ENCODE measurements around the gene ACSS1. TPM values are rescaled to one million over a fixed set of nuclear protein-coding genes. Genes with fewer than 3 reads are reported as not detected.

The ACSS1 gene
- total and polyA plus RNA-seq, 2 experiments from 2014 or later: 1.3 to 4.1 TPM

DNA sequence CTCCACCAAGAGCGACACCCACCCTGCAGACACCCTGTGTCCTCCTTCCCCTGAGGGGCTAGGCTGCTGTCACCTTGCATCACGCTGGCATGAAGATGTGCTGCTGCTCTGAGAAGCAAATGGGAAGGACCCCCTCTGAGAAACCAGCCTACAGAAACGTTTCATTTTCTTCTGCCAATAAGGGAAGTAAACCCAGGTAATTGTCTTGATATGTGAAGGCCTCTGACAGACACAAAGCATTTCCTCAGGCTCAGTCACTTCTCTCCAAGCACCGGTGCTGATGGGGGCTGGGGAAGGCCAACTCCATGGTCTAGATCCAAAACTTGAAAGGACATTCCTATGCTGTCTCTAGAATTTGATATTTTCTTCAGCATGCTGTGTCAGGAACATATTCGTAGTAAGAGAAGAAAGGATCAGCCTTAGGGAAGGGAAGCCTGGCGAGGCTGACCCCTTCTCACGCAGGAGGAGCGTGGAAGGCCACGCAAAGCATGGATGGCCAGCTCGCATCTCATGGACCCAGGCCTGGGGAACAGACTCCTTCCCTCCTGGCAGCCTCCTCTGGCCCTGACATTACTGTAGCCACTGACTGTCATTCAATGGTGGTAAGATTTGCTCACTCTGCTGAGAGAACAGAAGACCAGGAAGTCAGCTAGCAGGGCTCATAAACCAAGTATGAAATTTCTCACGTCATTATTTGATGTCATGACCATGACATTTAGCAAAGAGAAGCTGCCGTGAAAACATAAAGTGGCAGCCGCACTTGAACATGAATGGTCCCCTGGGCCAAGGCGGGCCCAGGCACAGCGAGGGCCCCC lies 20.4 kb downstream of the ACSS1 start:
- H3K27ac ChIP-seq (ENCODE audit: low read depth): no peak overlapping the region
- H3K4me3 ChIP-seq: no peak overlapping the region
- TF ChIP-seq ZNF331 (CRISPR knock-in tag; IDR thresholded peaks at IDR 0.05; ENCODE audit: low read depth): no peak
- TF ChIP-seq, protein P1, sequence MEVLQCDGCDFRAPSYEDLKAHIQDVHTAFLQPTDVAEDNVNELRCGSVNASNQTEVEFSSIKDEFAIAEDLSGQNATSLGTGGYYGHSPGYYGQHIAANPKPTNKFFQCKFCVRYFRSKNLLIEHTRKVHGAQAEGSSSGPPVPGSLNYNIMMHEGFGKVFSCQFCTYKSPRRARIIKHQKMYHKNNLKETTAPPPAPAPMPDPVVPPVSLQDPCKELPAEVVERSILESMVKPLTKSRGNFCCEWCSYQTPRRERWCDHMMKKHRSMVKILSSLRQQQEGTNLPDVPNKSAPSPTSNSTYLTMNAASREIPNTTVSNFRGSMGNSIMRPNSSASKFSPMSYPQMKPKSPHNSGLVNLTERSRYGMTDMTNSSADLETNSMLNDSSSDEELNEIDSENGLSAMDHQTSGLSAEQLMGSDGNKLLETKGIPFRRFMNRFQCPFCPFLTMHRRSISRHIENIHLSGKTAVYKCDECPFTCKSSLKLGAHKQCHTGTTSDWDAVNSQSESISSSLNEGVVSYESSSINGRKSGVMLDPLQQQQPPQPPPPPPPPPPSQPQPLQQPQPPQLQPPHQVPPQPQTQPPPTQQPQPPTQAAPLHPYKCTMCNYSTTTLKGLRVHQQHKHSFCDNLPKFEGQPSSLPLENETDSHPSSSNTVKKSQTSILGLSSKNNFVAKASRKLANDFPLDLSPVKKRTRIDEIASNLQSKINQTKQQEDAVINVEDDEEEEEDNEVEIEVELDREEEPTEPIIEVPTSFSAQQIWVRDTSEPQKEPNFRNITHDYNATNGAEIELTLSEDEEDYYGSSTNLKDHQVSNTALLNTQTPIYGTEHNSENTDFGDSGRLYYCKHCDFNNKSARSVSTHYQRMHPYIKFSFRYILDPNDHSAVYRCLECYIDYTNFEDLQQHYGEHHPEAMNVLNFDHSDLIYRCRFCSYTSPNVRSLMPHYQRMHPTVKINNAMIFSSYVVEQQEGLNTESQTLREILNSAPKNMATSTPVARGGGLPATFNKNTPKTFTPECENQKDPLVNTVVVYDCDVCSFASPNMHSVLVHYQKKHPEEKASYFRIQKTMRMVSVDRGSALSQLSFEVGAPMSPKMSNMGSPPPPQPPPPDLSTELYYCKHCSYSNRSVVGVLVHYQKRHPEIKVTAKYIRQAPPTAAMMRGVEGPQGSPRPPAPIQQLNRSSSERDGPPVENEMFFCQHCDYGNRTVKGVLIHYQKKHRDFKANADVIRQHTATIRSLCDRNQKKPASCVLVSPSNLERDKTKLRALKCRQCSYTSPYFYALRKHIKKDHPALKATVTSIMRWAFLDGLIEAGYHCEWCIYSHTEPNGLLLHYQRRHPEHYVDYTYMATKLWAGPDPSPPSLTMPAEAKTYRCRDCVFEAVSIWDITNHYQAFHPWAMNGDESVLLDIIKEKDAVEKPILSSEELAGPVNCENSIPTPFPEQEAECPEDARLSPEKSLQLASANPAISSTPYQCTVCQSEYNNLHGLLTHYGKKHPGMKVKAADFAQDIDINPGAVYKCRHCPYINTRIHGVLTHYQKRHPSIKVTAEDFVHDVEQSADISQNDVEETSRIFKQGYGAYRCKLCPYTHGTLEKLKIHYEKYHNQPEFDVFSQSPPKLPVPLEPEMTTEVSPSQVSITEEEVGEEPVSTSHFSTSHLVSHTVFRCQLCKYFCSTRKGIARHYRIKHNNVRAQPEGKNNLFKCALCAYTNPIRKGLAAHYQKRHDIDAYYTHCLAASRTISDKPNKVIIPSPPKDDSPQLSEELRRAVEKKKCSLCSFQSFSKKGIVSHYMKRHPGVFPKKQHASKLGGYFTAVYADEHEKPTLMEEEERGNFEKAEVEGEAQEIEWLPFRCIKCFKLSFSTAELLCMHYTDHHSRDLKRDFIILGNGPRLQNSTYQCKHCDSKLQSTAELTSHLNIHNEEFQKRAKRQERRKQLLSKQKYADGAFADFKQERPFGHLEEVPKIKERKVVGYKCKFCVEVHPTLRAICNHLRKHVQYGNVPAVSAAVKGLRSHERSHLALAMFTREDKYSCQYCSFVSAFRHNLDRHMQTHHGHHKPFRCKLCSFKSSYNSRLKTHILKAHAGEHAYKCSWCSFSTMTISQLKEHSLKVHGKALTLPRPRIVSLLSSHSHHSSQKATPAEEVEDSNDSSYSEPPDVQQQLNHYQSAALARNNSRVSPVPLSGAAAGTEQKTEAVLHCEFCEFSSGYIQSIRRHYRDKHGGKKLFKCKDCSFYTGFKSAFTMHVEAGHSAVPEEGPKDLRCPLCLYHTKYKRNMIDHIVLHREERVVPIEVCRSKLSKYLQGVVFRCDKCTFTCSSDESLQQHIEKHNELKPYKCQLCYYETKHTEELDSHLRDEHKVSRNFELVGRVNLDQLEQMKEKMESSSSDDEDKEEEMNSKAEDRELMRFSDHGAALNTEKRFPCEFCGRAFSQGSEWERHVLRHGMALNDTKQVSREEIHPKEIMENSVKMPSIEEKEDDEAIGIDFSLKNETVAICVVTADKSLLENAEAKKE (CRISPR knock-in tag; IDR thresholded peaks at IDR 0.05): no peak
- no peak for TF ChIP-seq NANOG (IDR thresholded peaks at IDR 0.05; ENCODE audit: borderline replicate concordance)
- TF ChIP-seq POLR2AphosphoS5 (IDR thresholded peaks at IDR 0.05; ENCODE audit: low read depth): no peak
- TF ChIP-seq STAT1 (IDR thresholded peaks at IDR 0.05; ENCODE audit: unreplicated experiment): no peak
- H3K27me3 ChIP-seq (ENCODE audit: insufficient read depth): no peaks in the 10 kb centered on the region
- no peaks in the 10 kb centered on the region; the same call in 1 of the 2 replicates for H3K4me1 ChIP-seq (ENCODE audit: insufficient read depth)
- no peaks in the 10 kb centered on the region for H3K36me3 Mint-ChIP-seq (ENCODE audit: low read depth)
- H3K4me1 Mint-ChIP-seq: peaks cover 15% of the 10 kb centered on the region
- no peak overlapping the region for H2AFZ ChIP-seq
- H3K4me3 Mint-ChIP-seq: no peak overlapping the region
- no peaks in the 10 kb centered on the region for H3K36me3 ChIP-seq (ENCODE audit: insufficient read depth)
- no peaks in the 10 kb centered on the region for H4K20me1 ChIP-seq (replicated peaks; ENCODE audit: insufficient read depth)
- no peak overlapping the region for H3K4me2 ChIP-seq
- DNase-seq (ENCODE audit: low spot score) (no peak), ATAC-seq (no peak)
- H3K9me3 Mint-ChIP-seq: no peaks in the 10 kb centered on the region
- H3K79me2 ChIP-seq (replicated peaks; ENCODE audit: insufficient read depth): no peaks in the 10 kb centered on the region
- no peaks in the 10 kb centered on the region for H3F3A ChIP-seq (replicated peaks; ENCODE audit: low read depth)
- peaks cover 8% of the 10 kb centered on the region for H3K27me3 Mint-ChIP-seq (ENCODE audit: insufficient read depth, low read depth, poor library complexity)
- H3K9me2 ChIP-seq (ENCODE audit: insufficient read depth): no peaks in the 10 kb centered on the region
- H3K27ac Mint-ChIP-seq: peak overlapping the region; percentile 31; the same call in 1 of the 2 replicates
